22Rv1 (cell line): ENCODE data around the gene SLC2A10.

ENCODE experiments used
- ZFX ChIP-seq: fragments of 450-650 bp; IDR thresholded peaks from 2 replicates; pipeline ENCODE4 v1.6.1; 2017; ENCODE audit warnings: antibody characterized with exemption, borderline replicate concordance
- TF ChIP-seq, protein P1 (sequence below): fragments of 450-650 bp; IDR thresholded peaks from 2 replicates; pipeline ENCODE4 v1.5.1; 2017; ENCODE audit warnings: mild to moderate bottlenecking

GRCh38 chr20:46691196-46691595 lies 18.3 kb upstream of the SLC2A10 start:
- TF ChIP-seq, protein P1, sequence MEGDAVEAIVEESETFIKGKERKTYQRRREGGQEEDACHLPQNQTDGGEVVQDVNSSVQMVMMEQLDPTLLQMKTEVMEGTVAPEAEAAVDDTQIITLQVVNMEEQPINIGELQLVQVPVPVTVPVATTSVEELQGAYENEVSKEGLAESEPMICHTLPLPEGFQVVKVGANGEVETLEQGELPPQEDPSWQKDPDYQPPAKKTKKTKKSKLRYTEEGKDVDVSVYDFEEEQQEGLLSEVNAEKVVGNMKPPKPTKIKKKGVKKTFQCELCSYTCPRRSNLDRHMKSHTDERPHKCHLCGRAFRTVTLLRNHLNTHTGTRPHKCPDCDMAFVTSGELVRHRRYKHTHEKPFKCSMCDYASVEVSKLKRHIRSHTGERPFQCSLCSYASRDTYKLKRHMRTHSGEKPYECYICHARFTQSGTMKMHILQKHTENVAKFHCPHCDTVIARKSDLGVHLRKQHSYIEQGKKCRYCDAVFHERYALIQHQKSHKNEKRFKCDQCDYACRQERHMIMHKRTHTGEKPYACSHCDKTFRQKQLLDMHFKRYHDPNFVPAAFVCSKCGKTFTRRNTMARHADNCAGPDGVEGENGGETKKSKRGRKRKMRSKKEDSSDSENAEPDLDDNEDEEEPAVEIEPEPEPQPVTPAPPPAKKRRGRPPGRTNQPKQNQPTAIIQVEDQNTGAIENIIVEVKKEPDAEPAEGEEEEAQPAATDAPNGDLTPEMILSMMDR = no peak
- no peak for TF ChIP-seq ZFX
